Retina (tissue), 1 donor: Measurements from ENCODE around the gene PPP1R27.
"Not testable (repeated sequence)": the region's sequence is repeated elsewhere in the genome, so short reads cannot be mapped to it uniquely, and the experiment has no call there.

Source experiments
- DNase-seq: peaks from one replicate; pipeline ENCODE4 v3.0.0-alpha.2; 2016

Gene PPP1R27

GRCh38 chr17:81840826-81841778 is 6.3 kb upstream of the PPP1R27 start:
- no peak for DNase-seq

- DNase-seq, result not testable (repeated sequence)
Measured at GRCh38 chr17:81840059-81840458, 5.2 kb upstream of the PPP1R27 start.

DNA sequence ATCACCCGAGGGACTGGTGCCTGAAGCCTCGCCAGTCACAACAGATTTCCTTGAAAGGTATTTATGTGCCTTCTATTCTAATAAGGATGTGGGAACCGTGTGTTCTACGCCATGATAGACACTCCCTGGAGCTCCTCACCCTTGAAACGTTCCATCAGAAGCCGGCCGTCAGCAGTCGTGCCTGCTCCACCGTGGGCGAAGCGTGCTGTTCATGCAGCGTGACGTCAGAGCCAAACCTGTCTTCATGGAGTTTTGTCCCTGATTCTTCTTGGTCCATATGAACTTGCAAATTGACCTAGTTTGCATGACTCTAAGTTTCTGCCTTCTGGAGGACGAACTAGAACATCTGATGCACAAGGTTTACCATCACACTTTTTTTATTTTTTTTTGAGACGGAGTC is 4.5 kb upstream of the PPP1R27 start:
- no peak for DNase-seq

GRCh38 chr17:81838753-81839255 is 4.0 kb upstream of the PPP1R27 start:
- peak; percentile 56 for DNase-seq

GRCh38 chr17:81837641-81838040 is 2.8 kb upstream of the PPP1R27 start:
- DNase-seq, result no peak

GRCh38 chr17:81833921-81834830 is 674 bp downstream of the PPP1R27 start:
- no peak for DNase-seq

- DNase-seq, result peak; percentile 87
Measured at GRCh38 chr17:81833160-81833920, 1.5 kb downstream of the PPP1R27 start, which contains the start of gene MCRIP1. Gene MCRIP1 (minus strand): TSS chr17:81833291. CDS start chr17:81824506, 8,785 bp downstream.

DNA sequence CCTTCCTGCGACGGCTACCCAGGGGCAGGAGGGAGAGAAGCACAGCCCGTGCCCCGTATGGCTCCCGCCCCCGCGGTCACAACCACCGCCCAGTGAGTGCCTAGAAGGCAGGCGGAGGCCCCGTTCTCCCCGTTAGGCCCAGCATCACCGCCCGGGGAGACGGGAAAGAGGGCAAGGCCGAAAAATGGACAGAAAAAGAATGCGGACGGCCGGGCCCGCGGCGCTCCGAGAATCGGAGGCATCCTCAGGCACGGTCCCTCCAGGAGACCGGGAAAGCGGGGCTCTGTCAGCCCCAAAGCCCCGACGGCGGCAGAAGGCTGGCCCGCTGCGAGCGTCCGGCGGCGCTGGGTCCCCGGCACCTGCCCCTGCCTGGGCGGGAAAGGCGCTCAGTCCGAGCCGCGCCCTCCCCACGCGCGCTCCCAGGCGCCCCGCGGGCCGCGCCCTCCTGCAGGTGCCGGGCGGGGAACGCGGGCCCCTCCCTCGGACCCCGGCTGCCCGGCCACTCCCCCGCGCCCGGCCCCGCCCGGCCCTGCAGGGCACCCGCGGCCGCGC is 2.2 kb downstream of the PPP1R27 start:
- DNase-seq, result peak; percentile 48

DNA sequence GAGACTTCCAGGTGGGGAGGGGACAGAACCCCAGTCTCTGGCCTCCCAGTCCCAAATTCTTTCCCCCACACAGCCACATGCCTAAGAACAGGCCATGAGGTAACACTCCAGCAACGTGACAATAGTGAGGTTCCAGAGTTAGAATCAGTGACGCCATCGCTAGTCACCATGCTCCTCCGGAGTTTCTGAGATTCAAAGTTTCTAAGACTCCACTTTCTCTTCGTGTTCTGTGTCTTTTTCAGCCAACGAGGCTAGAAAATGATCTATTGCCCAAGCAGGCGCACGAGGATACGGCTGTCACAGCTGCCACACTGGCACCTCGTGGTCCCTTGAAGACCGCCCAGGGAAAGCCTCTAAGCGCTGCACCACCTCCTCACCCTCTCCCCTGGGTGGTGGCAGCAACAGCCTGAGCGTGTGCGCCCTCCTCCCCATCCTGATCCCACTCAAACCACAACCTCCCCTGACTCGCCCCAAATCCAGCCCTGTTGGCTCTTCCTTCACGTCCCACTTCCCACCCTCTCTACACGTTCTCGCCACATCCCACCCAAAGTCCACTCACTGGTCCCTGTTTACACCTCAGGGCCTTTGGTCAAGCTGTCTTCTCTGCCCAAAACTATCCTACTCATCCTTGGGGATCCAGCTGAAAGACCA is 2.8 kb downstream of the PPP1R27 start:
- DNase-seq, result no peak

- no peak for DNase-seq
Measured at GRCh38 chr17:81831563-81831956, 3.3 kb downstream of the PPP1R27 start.

DNA sequence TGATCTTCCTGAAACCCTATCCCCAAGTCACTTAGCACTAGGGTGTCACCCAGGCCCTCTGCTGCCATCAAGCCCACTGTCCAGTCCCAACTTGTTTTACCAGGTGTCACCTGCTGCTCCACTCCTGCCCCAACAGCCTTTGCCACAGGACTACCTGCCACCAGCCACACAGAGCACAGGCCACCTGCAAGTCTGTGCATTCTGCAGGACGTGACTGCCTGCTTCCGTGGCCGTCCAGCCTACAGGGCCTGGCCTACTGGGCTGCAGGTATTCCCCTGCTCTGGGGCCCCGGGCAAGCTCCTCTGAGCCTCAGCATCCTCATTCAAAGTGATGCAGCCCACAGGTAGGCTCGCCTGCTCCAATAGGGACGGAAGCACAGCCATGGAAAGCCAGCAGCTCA is 5.0 kb downstream of the PPP1R27 start:
- DNase-seq, result no peak

GRCh38 chr17:81828656-81829055 is 6.2 kb downstream of the PPP1R27 start:
- DNase-seq, result no peak

DNA sequence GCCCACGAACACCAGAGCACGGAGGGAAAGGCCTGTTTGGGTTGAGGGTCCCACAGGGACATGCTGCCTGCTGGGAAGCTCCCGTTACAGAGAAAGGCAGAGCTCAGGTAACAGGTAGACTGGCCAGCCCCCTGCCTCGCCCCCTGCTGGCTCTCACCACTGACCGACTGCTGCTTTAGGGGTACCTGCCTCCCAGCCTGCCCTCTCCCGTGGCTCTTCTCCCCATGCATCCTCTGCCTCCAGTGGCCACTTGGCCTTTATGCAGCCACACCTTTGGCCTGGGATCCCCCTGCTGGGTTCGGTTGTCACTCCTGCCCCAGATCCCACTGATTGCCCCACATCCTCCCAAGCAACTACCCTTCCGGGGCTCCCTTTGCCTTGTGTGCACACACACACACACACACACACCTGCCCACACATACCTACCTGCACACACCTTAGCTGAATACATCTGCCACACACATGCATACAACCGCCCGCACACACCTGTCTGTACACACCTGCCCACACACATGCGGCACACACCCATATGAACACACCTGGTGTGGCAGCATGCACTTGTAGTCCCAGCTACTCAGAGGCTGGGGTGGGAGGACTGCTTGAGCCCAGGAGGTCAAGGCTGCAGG is 8.9 kb downstream of the PPP1R27 start:
- no peak for DNase-seq

- DNase-seq, result no peak
Measured at GRCh38 chr17:81824595-81824994, 10.3 kb downstream of the PPP1R27 start.

- no peak for DNase-seq
Measured at GRCh38 chr17:81823820-81824550, 10.9 kb downstream of the PPP1R27 start.

- DNase-seq, result no peak
Measured at GRCh38 chr17:81822996-81823819, 11.6 kb downstream of the PPP1R27 start.

DNA sequence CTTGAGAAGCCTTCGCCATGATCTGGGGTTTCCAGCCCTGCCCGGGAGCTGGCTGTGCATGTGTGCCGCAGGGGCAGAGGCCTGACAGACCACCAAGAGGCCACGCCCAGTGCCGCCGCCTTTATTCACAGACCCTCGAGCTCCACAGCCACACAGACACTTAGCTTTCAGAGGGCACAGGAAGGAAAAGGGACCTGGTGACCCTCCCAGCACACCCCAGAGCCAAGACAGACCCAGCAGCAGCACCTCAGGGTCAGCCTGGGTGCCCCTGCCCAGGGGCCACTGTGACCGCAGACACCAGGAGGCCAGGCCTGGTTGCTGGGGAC is 12.6 kb downstream of the PPP1R27 start:
- no peak for DNase-seq

GRCh38 chr17:81821603-81822311 is 13.1 kb downstream of the PPP1R27 start:
- DNase-seq, result no peak

DNA sequence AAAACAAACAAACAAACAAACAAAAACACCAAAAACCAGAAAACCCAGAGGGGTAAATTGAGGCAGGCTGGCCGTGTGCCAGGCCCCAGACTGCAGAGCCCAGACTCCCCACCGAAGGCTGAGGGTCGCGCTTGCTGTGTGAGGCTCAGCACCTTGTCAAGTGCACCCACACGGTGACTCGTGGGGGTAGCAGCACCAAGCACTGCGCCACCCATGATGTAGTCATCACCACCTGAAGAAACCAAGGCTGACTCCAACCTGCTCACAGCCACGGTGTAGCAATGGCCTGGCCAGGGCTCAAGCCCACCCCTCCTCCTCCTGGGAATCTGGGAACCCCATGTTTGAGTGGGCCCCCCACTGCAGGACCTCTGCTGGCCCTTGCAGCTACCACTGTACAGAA is 13.7 kb downstream of the PPP1R27 start:
- DNase-seq, result no peak
